Mucosa of rectum (tissue), 2 donors: Measurements from ENCODE around the gene KATNBL1.
"Not testable (repeated sequence)": the region's sequence is repeated elsewhere in the genome, so short reads cannot be mapped to it uniquely, and the experiment has no call there.

Experiments
- H3K27ac ChIP-seq, 2 donors: one replicate each; pipeline ENCODE4 v1.7.0; 2013; ENCODE audit warnings: inconsistent platforms in 2 of 2, low read depth in 2 of 2, low read length in 2 of 2
- H3K27me3 ChIP-seq, 2 donors: one replicate each; pipeline ENCODE4 v1.7.0; 2013; ENCODE audit warnings: low read length in 2 of 2; ENCODE audit not compliant: control insufficient read depth in 2 of 2, insufficient read depth in 2 of 2
- H3K36me3 ChIP-seq, 2 donors: one replicate each; pipeline ENCODE4 v1.7.0; 2013; ENCODE audit warnings: low read length in 2 of 2; ENCODE audit not compliant: control insufficient read depth in 2 of 2, insufficient read depth in 2 of 2
- H3K4me1 ChIP-seq, 2 donors: one replicate each; pipeline ENCODE4 v1.7.0; 2013; ENCODE audit warnings: low read length in 2 of 2, mild to moderate bottlenecking in 1 of 2; ENCODE audit not compliant: control insufficient read depth in 2 of 2, insufficient read depth in 2 of 2
- H3K4me3 ChIP-seq, 2 donors: one replicate each; pipeline ENCODE4 v1.7.0; 2013; ENCODE audit warnings: low read length in 2 of 2
- H3K9ac ChIP-seq, 2 donors: one replicate each; pipeline ENCODE4 v1.7.0; 2013; ENCODE audit warnings: low read length in 2 of 2, low read depth in 1 of 2, mild to moderate bottlenecking in 1 of 2
- H3K9me3 ChIP-seq, 2 donors: one replicate each; pipeline ENCODE4 v1.7.0; 2013; ENCODE audit warnings: low read length in 2 of 2; ENCODE audit not compliant: control insufficient read depth in 2 of 2
- donor health status: healthy.
- donor health status: Normal muscosa, but diverticular disease.

KATNBL1 gene

DNA sequence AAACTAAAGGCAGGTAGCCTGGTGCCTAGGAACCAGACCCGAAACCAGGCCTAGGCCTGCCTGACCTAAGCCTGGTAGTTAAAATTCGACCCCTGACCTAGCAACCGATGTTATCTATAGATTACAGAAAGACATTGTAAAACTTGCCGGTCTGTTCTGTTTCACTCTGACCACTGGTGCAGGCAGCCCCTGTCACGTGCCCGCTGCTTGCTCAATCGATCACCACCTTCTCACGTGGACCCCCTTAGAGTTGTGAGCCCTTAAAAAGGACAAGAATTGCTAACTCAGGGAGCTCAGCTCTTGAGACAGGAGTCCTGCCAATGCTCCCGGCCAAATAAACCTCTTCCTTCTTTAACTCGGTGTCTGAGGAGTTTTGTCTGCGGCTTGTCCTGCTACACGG lies 88.1 kb downstream of the KATNBL1 start:
- not testable (repeated sequence) for H3K4me3 ChIP-seq, H3K36me3 ChIP-seq, H3K27ac ChIP-seq, H3K9ac ChIP-seq, H3K27me3 ChIP-seq, H3K4me1 ChIP-seq, H3K9me3 ChIP-seq

DNA sequence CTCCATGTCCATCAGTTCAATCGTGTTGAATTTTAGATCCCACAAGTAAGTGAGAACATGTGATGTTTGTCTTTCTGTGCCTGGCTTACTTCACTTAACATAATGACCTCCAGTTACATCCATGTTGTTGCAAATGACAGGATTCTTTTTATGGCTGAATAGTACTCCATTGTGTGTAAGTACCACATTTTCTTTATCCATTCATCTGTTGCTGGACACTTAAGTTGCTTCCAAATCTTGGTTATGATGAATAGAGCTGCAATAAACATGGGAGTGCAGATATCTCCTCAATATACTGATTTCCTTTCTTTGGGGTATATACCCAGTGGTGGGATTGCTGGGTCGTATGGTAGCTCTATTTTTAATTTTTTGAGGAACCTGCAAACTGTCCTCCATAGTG lies 89.5 kb downstream of the KATNBL1 start:
- H3K9me3 ChIP-seq, H3K4me3 ChIP-seq, H3K9ac ChIP-seq, H3K27ac ChIP-seq, H3K36me3 ChIP-seq, H3K27me3 ChIP-seq, H3K4me1 ChIP-seq: not testable (repeated sequence)

DNA sequence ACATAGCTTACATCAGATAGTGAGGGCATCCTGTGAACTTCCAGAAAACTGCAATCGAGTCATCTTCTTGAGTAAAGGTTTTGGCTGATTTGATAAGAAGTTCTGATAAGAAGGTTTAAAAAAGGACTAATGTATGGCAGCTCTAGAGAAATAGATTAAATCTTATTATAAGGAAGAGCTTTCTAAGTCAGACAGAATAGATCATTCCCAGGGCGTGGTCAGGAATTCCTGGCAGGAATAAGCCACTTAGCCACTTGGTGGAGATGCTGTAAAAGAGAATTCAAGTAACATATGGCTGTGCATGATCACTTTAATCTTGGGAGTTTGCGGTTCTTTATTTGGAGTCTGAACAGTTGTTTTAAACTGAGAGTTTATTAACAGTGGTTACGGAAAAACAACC lies 90.6 kb downstream of the KATNBL1 start:
- Histone ChIP-seq H3K36me3 (no peaks in the 10 kb centered on the region), H3K9me3 (no peaks in the 10 kb centered on the region), H3K9ac (no peak overlapping the region), H3K27me3 (no peaks in the 10 kb centered on the region), H3K4me3 (no peak overlapping the region), H3K4me1 (no peaks in the 10 kb centered on the region), H3K27ac (no peak overlapping the region)

DNA sequence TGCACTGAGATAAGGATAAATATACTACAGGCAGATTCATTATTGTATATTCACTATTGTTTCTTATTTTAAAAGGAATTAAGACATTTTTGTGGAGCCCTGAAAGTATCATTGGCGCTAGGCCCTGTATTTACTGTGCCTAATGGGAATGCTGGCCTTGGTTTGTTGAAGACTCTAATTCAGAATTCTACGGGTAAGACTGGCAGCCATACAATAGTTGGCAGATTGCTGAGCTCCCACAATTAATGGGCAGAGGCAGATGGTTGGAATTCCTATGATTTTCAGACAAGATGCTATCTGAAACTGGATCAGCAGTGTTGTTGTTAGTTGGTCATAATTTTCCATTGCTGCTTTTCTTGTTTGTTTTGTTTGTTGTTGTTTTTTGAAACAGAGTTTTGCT lies 93.3 kb downstream of the KATNBL1 start:
- no peaks in the 10 kb centered on the region for H3K4me1 ChIP-seq
- H3K9ac ChIP-seq: no peak overlapping the region
- no peaks in the 10 kb centered on the region for H3K9me3 ChIP-seq
- no peaks in the 10 kb centered on the region for H3K27me3 ChIP-seq
- no peak overlapping the region for H3K27ac ChIP-seq
- no peak overlapping the region for H3K4me3 ChIP-seq
- H3K36me3 ChIP-seq: no peaks in the 10 kb centered on the region

DNA sequence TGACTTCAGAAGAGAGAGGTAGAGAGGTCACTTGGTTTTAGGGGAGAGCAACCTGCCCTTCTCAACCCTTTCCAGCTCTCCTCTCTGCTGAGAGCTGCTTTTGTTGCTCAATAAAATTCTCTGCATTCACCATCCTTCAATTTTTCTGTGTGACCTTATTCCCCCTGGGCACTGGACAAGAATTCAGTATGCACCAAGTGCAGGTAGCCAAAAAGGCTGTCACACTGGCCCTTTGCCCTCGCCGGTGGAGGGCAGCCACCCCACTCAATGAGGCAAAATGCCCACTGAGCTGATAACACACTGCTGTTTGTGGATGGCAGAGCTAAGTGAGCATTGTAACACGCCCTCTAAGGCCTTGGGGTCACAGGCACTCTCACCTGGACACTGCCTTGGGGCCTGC lies 95.2 kb downstream of the KATNBL1 start:
- Histone ChIP-seq H3K27me3 (no peaks in the 10 kb centered on the region), H3K4me1 (no peaks in the 10 kb centered on the region), H3K27ac (no peak overlapping the region), H3K36me3 (no peaks in the 10 kb centered on the region), H3K4me3 (no peak overlapping the region), H3K9me3 (no peaks in the 10 kb centered on the region), H3K9ac (no peak overlapping the region)

DNA sequence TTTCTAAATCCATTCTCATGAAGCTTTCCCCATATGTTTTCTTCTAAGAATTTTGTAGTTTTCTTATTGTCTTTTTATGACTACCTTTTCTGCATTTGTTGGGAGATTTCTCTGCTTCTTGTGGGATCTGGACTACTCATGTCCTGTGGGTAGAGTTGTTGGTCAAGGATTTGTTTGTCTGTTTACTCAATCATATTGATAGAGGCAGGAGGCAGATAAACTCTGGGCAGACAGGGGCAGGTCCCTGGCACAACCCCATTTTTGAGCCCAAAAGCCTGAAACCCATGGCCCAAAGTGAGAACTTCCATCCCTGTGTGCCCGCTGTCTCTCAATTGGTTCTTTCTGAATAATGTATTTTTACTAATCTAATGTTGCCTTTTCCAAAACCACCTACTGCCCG lies 95.7 kb downstream of the KATNBL1 start:
- no peaks in the 10 kb centered on the region for H3K9me3 ChIP-seq
- no peak overlapping the region for H3K27ac ChIP-seq
- no peak overlapping the region for H3K4me3 ChIP-seq
- no peak overlapping the region for H3K9ac ChIP-seq
- H3K27me3 ChIP-seq: no peaks in the 10 kb centered on the region
- no peaks in the 10 kb centered on the region for H3K36me3 ChIP-seq
- no peaks in the 10 kb centered on the region for H3K4me1 ChIP-seq

DNA sequence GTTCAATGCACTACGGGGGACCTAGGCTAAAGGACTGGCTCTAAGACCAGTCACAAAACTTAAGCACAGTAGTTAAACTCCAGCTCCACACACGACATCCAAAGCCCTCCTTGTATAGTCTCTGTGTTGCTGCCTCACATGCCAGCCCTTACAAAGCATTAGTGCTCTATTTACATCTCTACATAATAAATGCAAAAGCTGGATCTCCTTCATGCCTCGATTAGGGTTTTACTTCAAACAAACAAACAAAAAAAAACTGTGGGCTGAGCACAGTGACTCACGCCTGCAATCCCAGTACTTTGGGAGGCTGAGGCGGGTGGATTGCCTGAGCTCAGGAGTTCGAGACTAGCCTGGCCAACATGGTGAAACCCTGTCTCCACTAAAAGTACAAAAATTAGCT lies 98.4 kb downstream of the KATNBL1 start:
- Histone ChIP-seq H3K27me3 (no peaks in the 10 kb centered on the region), H3K4me3 (no peak overlapping the region), H3K9ac (no peak overlapping the region), H3K4me1 (no peaks in the 10 kb centered on the region), H3K9me3 (no peaks in the 10 kb centered on the region), H3K36me3 (no peaks in the 10 kb centered on the region), H3K27ac (no peak overlapping the region)

DNA sequence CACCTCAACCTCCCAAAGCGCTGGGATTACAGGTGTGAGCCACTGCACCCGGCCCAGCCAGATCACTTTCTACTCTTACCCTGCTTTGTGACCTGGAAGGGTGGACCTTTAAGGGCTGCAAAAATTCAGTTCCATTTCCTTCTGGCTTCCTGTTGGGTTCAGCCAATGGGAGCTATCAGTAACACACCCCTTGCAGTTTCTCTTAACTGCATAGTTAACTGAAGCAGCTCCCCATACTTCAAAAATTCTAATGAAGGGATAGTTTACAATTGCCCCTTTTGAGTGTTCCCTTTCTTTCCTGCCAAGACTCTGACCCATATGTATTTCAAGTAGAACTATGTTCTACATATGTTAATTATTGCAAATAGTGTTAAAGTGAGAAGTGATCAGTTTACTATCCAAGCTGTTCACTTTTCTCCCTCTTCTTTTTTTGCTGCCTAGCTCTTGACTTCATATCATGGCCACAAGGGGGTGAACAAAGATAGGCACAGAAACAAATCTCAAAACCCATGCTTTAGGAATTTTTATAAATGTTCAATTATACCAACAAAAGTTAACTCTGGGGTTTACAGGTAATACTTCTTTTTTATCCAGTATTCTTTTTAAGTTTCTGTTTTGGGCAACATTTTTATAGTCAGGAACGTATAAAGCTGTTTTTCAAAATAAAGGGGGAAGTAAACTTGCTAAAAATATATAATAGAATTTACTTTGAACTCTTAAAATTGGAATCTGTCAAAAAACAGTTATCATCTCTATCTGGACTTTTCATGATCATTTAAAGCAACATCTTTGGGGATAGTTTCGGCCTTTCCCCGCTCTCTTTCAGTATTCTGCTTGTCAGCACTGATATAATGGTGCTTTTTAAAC lies 99.9 kb downstream of the KATNBL1 start:
- H3K27ac ChIP-seq: no peak overlapping the region
- no peaks in the 10 kb centered on the region for H3K9me3 ChIP-seq
- H3K27me3 ChIP-seq: no peaks in the 10 kb centered on the region
- no peak overlapping the region for H3K9ac ChIP-seq
- H3K4me1 ChIP-seq: no peaks in the 10 kb centered on the region
- H3K36me3 ChIP-seq: no peaks in the 10 kb centered on the region
- H3K4me3 ChIP-seq: no peak overlapping the region

DNA sequence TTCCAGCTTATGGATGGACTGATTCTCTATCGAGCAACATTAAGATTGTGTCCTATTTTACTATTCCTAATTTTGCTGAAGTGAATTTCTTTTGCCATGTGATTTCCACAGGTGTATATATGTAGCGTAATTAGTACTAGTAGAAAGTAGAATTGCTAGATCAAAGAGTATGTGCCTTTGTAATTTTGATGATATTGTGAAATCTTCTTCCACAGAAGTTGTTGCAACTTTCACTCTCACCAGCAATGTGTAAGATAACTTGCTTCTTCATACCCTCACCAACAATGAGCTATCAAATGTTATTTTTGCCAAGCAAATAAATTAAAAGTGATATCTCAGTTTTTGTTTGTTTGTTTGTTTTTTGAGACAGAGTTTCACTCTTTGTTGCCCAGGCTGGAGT lies 102.6 kb downstream of the KATNBL1 start:
- Histone ChIP-seq H3K36me3 (no peaks in the 10 kb centered on the region), H3K9me3 (no peaks in the 10 kb centered on the region), H3K27ac (no peak overlapping the region), H3K27me3 (no peaks in the 10 kb centered on the region), H3K4me3 (no peak overlapping the region), H3K4me1 (peaks cover 0 to 5% of the 10 kb centered on the region in 2 donors), H3K9ac (no peak overlapping the region)

DNA sequence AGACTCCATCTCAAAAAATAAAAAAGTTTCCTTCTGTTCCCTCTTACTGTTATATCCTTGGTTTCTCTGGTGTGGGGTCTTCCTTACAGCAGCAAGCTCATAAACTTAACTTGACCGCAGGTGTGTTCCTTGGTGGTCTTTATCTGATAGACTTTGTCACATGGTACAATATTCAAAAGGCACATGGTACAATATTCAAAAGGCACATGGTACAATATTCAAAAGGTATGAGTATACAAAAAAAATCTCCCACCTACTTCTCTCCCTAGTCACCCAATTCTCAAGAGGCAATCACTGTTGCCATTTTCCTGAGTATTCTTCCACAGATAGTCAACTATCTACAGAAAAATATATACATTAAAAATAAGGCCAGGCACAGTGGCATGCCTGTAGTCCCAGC lies 103.5 kb downstream of the KATNBL1 start:
- Histone ChIP-seq H3K4me1 (peaks cover 0 to 6% of the 10 kb centered on the region in 2 donors), H3K27me3 (no peaks in the 10 kb centered on the region), H3K9ac (no peak overlapping the region), H3K27ac (no peak overlapping the region), H3K9me3 (no peaks in the 10 kb centered on the region), H3K4me3 (no peak overlapping the region), H3K36me3 (no peaks in the 10 kb centered on the region)
